ENCODE results near the gene MASP2.
"Not testable (repeated sequence)": the region's sequence is repeated elsewhere in the genome, so short reads cannot be mapped to it uniquely, and the experiment has no call there.

Gene MASP2

GRCh38 chr1:11046625-11047365 is at the start of gene MASP2:
MASP2 (minus strand) TSS chr1:11047239; CDS start chr1:11047207, 32 bp downstream.
- no peak for DNase-seq (ENCODE audit: low read depth)

GRCh38 chr1:11083784-11084183 is 36.7 kb upstream of the MASP2 start:
- not testable (repeated sequence) for DNase-seq (ENCODE audit: low read depth)

GRCh38 chr1:11080931-11081330 is 33.9 kb upstream of the MASP2 start:
- no peak for DNase-seq (ENCODE audit: low read depth)

- DNase-seq (ENCODE audit: low read depth): no peak
Observed at GRCh38 chr1:11078631-11079030, 31.6 kb upstream of the MASP2 start.

- not testable (repeated sequence) for DNase-seq (ENCODE audit: low read depth)
Observed at GRCh38 chr1:11073398-11073797, 26.4 kb upstream of the MASP2 start.

GRCh38 chr1:11072216-11072917 is 25.3 kb upstream of the MASP2 start:
- DNase-seq (ENCODE audit: low read depth): no peak

GRCh38 chr1:11071463-11072215 is 24.6 kb upstream of the MASP2 start:
- no peak for DNase-seq (ENCODE audit: low read depth)

- no peak for DNase-seq (ENCODE audit: low read depth)
Observed at GRCh38 chr1:11070876-11071275, 23.8 kb upstream of the MASP2 start.

- no peak for DNase-seq (ENCODE audit: low read depth)
Observed at GRCh38 chr1:11068600-11069473, 21.8 kb upstream of the MASP2 start.

- no peak for DNase-seq (ENCODE audit: low read depth)
Observed at GRCh38 chr1:11067716-11068599, 20.9 kb upstream of the MASP2 start.

- DNase-seq (ENCODE audit: low read depth): no peak
Observed at GRCh38 chr1:11065796-11066195, 18.8 kb upstream of the MASP2 start.

GRCh38 chr1:11064942-11065341 is 17.9 kb upstream of the MASP2 start:
- no peak for DNase-seq (ENCODE audit: low read depth)

- DNase-seq (ENCODE audit: low read depth): not testable (repeated sequence)
Observed at GRCh38 chr1:11063937-11064537, 17.0 kb upstream of the MASP2 start.

- no peak for DNase-seq (ENCODE audit: low read depth)
Observed at GRCh38 chr1:11062965-11063401, 15.9 kb upstream of the MASP2 start.

GRCh38 chr1:11061652-11062365 is 14.8 kb upstream of the MASP2 start:
- no peak for DNase-seq (ENCODE audit: low read depth)

- DNase-seq (ENCODE audit: low read depth): peak; percentile 67
Observed at GRCh38 chr1:11059968-11060830, 13.2 kb upstream of the MASP2 start, which contains the start of gene SRM. SRM (minus strand) TSS chr1:11060018; CDS start chr1:11059943, 75 bp downstream.

GRCh38 chr1:11059155-11059967 is 12.3 kb upstream of the MASP2 start:
- no peak for DNase-seq (ENCODE audit: low read depth)
